Muscle layer of colon (tissue), 2 donors: ENCODE results near the gene SUB1.
"Not testable (repeated sequence)": the region's sequence is repeated elsewhere in the genome, so short reads cannot be mapped to it uniquely, and the experiment has no call there.

Experiments used
- H3K27ac ChIP-seq: one replicate; pipeline ENCODE4 v1.7.0; 2013; ENCODE audit warnings: low read depth, mild to moderate bottlenecking, low read length, moderate library complexity
- H3K27me3 ChIP-seq, 2 donors: one replicate each; pipeline ENCODE4 v1.7.0; 2013; ENCODE audit warnings: low read length in 2 of 2, mild to moderate bottlenecking in 2 of 2; ENCODE audit not compliant: insufficient read depth in 2 of 2, control insufficient read depth in 1 of 2
- H3K36me3 ChIP-seq: one replicate; pipeline ENCODE4 v1.7.0; 2013; ENCODE audit warnings: mild to moderate bottlenecking, low read length; ENCODE audit not compliant: insufficient read depth
- H3K4me1 ChIP-seq: one replicate; pipeline ENCODE4 v1.7.0; 2013; ENCODE audit warnings: mild to moderate bottlenecking, low read length; ENCODE audit not compliant: insufficient read depth
- H3K4me3 ChIP-seq, 2 donors: one replicate each; pipeline ENCODE4 v1.7.0; 2013; ENCODE audit warnings: low read length in 2 of 2, low read depth in 1 of 2, mild to moderate bottlenecking in 1 of 2, moderate library complexity in 1 of 2
- H3K9ac ChIP-seq: one replicate; pipeline ENCODE4 v1.7.0; 2013; ENCODE audit warnings: low read length
- H3K9me3 ChIP-seq: one replicate; pipeline ENCODE4 v1.7.0; 2013; ENCODE audit warnings: mild to moderate bottlenecking, low read length
- donor health status: abdominal sarcoma.
- donor health status: Adenocarcinoma of cecum.

SUB1 gene

DNA sequence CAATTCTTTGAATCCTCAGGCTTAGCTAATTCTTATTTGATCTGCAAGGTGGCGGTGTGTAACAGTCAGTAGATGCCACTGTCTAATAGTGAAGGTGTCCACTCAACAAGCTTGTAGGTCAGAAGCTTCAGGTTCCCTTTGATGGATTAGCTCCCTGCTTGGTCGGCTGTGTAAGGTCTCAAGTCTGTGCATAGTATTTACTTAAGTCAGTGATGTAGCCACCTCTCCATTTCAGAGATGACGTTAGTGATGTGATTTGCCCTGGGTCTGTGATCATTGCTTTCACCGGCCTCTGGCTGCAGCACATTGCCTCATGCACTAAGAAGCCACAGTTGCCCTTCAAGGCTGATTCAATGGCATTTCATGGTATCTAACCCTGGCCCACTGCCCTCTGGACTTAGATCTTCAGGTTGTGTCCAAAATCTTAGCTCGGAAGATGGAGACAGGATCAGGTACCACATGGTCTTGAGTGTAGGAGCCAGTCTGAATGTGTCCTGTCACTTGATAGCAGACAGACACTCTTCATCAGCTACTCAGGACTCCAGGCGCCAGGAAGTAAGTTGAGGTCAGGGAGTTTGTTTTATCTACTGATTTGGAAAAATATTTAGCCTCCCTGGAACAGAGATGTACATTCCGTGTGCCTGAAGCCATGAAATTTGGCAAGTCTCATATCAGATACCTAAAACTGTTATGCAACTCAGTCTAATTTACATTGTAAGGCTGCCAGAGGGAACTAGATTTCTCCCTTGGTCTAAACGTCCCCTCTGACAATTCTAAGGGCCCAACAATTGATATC, 42.9 kb downstream of the SUB1 start:
- Histone ChIP-seq H3K9me3 (no peaks in the 10 kb centered on the region), H3K4me3 (no peak overlapping the region), H3K9ac (no peak overlapping the region), H3K4me1 (no peaks in the 10 kb centered on the region), H3K27me3 (no peaks in the 10 kb centered on the region), H3K27ac (no peak overlapping the region), H3K36me3 (no peaks in the 10 kb centered on the region)

DNA sequence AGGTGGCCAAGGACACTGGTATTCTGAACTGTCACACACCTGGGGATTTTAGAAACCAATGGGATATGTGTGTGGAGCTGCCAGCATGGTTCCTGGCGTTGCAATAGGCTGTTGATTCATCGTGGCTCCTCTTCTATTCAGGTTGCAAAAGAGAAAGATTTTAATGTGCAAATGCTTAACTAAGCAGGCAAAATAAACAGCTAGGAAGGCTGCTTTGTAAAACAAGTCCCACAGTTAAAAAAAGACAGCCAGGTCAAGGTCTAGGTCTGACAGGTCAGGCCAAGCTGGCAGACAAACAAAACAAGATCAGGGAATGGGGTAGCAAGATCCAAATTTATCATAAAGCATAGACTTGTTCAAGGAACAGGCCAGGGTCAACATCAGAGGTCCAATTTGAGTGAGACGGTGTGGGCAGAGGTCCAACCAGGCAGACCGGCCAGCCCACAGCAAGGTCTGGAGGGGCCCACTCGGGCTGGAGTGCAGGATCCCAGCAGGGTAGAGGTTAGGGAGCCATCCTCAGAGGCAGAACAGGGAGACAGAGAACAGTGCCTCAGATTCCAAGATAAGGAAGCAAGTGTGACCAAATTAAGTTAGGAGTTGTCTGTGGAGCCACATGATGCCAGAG, 45.6 kb downstream of the SUB1 start:
- H3K9me3 ChIP-seq: no peaks in the 10 kb centered on the region
- H3K36me3 ChIP-seq: no peaks in the 10 kb centered on the region
- H3K9ac ChIP-seq: no peak overlapping the region
- H3K27ac ChIP-seq: no peak overlapping the region
- H3K4me1 ChIP-seq: no peaks in the 10 kb centered on the region
- no peaks in the 10 kb centered on the region for H3K27me3 ChIP-seq
- no peak overlapping the region for H3K4me3 ChIP-seq

DNA sequence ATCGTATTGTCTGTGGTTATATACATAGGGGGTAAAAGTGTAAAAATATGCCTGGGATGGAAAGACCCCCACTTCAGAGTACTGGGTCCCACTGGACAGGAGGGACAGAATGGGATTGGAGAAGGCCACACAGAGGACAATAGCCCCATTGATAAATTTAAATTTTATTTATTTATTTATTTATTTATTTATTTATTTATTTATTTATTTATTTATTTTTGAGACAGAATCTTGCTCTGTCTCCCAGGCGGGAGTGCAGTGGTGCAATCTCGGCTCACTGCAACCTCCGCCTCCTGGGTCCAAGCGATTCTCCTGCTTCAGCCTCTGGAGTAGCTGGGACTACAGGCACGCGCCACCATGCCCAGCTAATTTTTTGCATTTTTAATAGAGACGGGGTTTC, 47.7 kb downstream of the SUB1 start:
- H3K27me3 ChIP-seq: not testable (repeated sequence)

DNA sequence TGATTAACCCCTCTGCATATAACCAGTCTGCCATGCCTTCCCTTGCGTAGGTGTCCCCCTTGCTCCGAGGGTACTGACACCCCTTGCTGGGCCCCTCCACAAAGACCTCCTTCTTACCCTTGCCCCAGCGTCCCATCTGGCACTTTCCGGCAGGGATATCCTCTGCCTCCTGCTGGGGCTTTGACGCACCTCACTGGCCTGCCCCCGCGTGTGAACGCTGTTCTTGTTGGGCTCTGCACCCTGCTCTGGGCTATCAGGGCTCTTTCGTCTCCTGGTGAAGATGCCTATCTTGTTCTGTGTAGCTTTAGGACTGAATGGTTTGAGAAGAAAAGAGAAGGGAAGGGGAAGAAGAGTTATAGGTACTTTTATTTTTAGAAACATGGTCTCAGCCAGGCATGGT, 53.0 kb downstream of the SUB1 start:
- Histone ChIP-seq H3K36me3 (no peaks in the 10 kb centered on the region), H3K27ac (no peak overlapping the region), H3K4me3 (no peak overlapping the region)

More for the DNA sequence above, 47.7 kb downstream of the SUB1 start:
- H3K9ac ChIP-seq, H3K4me3 ChIP-seq, H3K4me1 ChIP-seq, H3K27ac ChIP-seq, H3K9me3 ChIP-seq, H3K36me3 ChIP-seq: not testable (repeated sequence)

DNA sequence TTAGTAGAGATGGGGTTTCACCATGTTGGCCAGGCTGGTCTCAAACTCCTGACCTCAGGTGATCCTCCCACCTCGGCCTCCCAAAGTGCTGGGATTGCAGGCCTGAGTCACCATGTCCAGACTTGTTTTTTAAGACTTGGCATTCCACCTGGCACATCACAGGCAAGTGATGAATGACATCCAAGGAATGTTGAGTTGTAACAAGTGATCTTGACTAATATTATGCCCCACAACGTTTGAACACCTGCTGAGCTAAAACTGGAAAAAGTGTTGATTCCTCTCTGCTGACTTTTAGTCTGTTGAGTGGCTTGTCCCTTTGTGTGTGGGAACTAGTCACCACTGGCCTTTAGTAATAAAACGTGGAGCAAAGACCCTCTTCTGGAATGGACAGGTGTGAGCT, 54.6 kb downstream of the SUB1 start:
- no peaks in the 10 kb centered on the region for H3K27me3 ChIP-seq
- H3K9me3 ChIP-seq: no peaks in the 10 kb centered on the region
- H3K4me1 ChIP-seq: no peaks in the 10 kb centered on the region
- H3K27ac ChIP-seq: no peak overlapping the region
- no peak overlapping the region for H3K9ac ChIP-seq
- H3K4me3 ChIP-seq: no peak overlapping the region
- no peaks in the 10 kb centered on the region for H3K36me3 ChIP-seq

More for the DNA sequence above, 53.0 kb downstream of the SUB1 start:
- H3K9me3 ChIP-seq: no peaks in the 10 kb centered on the region
- no peaks in the 10 kb centered on the region for H3K27me3 ChIP-seq
- H3K9ac ChIP-seq: no peak overlapping the region
- H3K4me1 ChIP-seq: no peaks in the 10 kb centered on the region

DNA sequence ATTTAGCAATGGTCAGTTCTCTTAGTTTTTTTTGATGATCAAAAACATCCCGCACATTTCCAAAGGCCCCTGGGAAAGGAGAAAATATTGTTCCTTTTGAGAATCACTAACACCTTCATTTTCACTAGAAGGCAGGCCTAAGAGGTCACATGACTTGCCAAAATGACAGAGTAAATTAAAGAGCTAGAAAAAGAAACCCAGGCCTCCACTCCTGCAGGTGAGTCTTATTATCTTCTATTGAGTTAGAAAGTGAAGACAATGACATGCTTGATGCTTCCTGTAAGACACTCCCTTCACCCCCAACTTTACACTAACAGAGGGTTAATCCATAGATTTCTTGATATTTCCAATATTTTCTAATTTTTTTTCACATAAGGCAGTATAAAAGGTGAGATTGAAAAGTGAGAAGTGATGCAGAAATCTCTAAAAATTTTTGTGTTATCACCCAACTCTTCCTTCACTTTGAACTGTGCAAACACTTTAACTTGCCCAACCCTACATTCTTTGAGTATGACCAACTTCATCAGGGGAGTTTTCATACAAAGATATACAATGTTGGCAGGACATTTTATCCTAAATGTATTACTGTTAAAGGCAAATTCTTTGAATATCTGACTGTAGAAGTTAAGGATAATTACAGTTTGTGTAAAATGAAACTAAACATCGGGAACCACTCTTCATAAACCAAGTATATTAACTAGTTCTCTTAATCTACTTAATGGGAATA, 57.1 kb downstream of the SUB1 start:
- no peak overlapping the region for H3K4me3 ChIP-seq
- no peaks in the 10 kb centered on the region for H3K9me3 ChIP-seq
- no peaks in the 10 kb centered on the region for H3K36me3 ChIP-seq
- no peak overlapping the region for H3K9ac ChIP-seq
- H3K27me3 ChIP-seq: no peaks in the 10 kb centered on the region
- no peak overlapping the region for H3K27ac ChIP-seq
- H3K4me1 ChIP-seq: no peaks in the 10 kb centered on the region

DNA sequence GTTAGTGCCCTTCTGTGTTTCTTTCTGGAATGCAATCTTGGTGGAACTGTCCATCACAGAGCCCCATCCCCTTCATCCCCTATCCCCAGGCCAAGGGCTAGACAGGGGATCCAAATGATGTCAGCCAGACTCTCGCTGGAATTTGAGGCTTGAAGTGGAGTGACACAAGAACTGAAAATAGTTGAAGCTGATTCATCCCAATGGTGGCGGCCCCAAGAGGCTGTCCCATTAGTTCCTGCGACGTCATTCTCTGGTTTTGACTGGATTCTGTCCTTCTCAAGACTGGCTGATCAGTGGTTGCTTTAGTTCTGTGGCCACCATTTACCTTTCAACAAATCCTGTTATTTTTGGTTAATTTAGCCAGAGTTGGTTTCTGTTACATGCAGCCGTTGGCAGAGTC, 59.9 kb downstream of the SUB1 start:
- Histone ChIP-seq H3K27me3 (no peaks in the 10 kb centered on the region), H3K9me3 (no peaks in the 10 kb centered on the region), H3K4me1 (no peaks in the 10 kb centered on the region), H3K4me3 (no peak overlapping the region), H3K9ac (no peak overlapping the region), H3K36me3 (no peaks in the 10 kb centered on the region), H3K27ac (no peak overlapping the region)

DNA sequence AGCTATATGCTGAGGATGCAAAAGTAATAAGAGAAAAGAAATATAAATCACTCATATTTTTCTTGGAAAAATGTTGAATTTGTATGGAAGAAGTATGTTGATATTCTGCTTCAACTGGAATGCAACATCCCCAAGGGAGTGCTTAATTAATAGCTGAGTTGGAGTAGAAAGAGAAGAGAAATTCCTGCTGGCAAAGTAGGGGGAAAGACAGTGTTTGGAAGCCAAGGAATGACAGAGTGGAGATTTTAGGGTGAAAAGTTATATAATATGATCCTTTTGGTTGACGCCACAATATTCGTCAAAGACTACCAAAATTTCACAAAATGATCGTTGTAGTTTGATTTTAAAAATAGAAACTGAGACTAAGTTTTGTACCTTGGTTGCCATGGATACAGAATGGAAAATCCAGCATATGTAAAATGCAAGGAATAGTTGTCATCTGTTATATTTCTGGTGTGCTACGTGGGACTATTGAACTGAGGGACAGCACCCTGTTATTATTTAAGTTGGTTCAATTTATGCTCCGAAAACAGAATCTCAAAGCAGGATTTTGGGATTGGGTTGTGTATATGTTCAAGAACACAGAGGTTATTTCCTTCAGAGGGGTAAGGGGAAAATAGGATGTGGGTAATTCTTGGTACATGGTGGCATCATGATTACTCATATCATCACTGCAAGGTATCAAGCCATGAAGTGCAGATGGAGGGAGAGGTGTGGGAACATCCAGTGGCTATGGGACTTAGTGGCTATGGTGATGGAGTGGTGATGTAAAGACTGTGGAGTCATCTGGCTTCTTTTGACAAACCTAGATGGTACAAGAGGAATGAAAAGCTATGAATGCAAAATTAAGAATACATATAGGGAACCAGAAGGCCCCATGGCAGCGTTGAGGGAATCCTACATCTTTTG, 61.0 kb downstream of the SUB1 start:
- no peak overlapping the region for H3K4me3 ChIP-seq
- no peaks in the 10 kb centered on the region for H3K27me3 ChIP-seq
- H3K27ac ChIP-seq: no peak overlapping the region

DNA sequence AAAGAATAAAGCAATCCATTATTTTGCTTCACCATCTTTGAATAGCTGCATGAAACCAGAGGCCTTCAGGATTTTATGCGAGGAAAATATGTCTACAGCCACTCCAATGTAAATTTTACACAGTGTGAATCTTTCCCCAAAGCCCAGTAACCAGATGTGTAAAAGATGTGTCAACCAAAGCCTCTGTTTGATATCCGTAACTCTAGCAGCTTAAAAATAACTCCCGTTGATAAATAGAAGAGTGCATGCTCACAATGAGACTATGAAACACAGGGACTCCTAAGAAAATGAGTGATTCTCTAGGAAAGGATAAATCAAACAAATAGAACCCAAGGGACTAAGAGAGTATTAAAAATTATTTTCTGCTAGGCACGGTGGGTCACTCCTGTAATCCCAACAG, 65.7 kb downstream of the SUB1 start:
- Histone ChIP-seq H3K9me3 (no peaks in the 10 kb centered on the region), H3K4me1 (no peaks in the 10 kb centered on the region), H3K27ac (no peak overlapping the region), H3K4me3 (no peak overlapping the region), H3K36me3 (no peaks in the 10 kb centered on the region), H3K27me3 (no peaks in the 10 kb centered on the region), H3K9ac (no peak overlapping the region)

More for the DNA sequence above, 61.0 kb downstream of the SUB1 start:
- no peaks in the 10 kb centered on the region for H3K4me1 ChIP-seq
- no peaks in the 10 kb centered on the region for H3K36me3 ChIP-seq
- H3K9me3 ChIP-seq: no peaks in the 10 kb centered on the region
- H3K9ac ChIP-seq: no peak overlapping the region

DNA sequence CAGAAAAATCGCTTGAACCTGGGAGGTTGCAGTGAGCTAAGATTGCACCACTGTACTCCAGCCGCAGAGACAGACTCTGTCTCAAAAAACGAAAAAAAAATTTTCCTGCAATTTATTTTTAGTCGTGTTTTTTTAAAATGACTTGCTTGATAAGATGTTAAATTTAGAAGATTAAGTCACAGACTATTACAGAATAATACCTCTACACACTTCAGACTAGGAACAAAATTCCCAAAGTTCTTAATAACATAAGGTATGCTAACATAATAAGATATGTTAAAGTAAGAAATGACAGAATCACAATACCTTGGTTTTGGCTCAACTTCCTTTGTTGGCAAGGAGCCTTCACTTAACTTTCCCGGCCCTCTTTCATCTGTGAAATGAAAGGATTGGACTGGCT, 66.3 kb downstream of the SUB1 start:
- no peak overlapping the region for H3K4me3 ChIP-seq
- H3K27me3 ChIP-seq: no peaks in the 10 kb centered on the region
- H3K4me1 ChIP-seq: no peaks in the 10 kb centered on the region
- H3K27ac ChIP-seq: no peak overlapping the region
- no peaks in the 10 kb centered on the region for H3K9me3 ChIP-seq
- H3K9ac ChIP-seq: no peak overlapping the region
- H3K36me3 ChIP-seq: no peaks in the 10 kb centered on the region
